Measurements from ENCODE around the gene CLRN2.
"Not testable (repeated sequence)": the region's sequence is repeated elsewhere in the genome, so short reads cannot be mapped to it uniquely, and the experiment has no call there.

CLRN2 gene

DNA sequence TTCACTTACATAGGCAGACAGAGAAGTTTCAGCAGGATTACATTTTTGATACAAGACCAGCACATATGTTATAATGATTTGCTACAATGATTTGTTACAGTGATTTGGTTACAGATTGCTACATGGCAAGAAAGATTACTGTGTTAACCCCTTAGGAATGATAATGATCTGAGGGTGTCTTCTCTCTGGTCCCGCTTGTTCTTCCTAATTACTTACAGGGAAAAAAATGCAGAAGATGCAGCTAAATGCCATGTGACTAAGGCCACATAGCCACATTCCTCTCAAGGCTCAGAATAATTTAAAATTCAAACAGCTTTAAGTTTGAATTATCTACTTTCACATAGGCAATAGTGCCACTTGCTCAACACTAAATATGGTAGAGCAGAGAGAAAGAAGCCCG is 52.3 kb downstream of the CLRN2 start:
- no peak for DNase-seq (ENCODE audit: low spot score)
- TF ChIP-seq, protein P1, sequence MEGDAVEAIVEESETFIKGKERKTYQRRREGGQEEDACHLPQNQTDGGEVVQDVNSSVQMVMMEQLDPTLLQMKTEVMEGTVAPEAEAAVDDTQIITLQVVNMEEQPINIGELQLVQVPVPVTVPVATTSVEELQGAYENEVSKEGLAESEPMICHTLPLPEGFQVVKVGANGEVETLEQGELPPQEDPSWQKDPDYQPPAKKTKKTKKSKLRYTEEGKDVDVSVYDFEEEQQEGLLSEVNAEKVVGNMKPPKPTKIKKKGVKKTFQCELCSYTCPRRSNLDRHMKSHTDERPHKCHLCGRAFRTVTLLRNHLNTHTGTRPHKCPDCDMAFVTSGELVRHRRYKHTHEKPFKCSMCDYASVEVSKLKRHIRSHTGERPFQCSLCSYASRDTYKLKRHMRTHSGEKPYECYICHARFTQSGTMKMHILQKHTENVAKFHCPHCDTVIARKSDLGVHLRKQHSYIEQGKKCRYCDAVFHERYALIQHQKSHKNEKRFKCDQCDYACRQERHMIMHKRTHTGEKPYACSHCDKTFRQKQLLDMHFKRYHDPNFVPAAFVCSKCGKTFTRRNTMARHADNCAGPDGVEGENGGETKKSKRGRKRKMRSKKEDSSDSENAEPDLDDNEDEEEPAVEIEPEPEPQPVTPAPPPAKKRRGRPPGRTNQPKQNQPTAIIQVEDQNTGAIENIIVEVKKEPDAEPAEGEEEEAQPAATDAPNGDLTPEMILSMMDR (IDR thresholded peaks at IDR 0.05; ENCODE audit: extremely low read depth, missing control alignments), result no peak

DNA sequence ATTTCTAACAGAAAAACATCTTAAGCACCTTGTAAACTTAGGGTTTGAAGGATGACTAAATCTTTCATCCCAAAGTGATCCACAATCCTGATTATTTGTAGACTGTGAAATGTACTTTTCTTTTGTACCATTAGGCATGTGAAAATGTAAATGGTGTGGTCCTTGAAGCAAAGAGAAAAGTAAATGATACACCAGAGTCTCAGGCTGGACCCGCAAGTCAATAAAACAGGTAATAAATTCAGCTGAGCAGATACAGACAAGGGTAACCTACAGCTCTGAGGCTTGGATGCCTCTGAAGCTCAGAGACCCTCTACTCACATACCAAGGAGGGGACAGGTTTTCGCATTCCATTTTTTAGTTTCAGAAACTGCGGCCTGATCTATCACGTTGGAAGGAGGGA is 59.2 kb downstream of the CLRN2 start:
- no peak for DNase-seq (ENCODE audit: low spot score)
- TF ChIP-seq, protein P1 (IDR thresholded peaks at IDR 0.05; ENCODE audit: extremely low read depth, missing control alignments), result no peak

DNA sequence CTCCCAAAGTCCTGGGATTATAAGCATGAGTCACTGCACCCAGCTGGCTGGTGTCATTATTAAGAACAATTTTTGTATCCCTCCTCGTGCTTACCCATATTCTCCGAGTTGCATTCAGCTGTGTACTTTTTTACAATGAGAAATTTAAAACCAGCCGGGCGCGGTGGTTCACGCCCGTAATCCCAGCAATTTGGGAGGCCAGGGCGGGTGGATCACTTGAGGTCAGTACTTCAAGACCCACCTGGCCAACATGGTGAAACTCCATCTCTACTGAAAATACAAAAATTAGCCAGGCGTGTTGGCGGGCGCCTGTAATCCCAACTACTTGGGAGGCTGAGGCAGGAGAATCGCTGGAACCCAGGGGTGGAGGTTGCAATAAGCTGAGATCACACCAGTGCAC is 60.2 kb downstream of the CLRN2 start:
- not testable (repeated sequence) for DNase-seq (ENCODE audit: low spot score)

Data from GM20000 (cell line).